HG02973 (cell line): ENCODE measurements around the gene GNAL.
"Not testable (repeated sequence)": the region's sequence is repeated elsewhere in the genome, so short reads cannot be mapped to it uniquely, and the experiment has no call there.

Source experiments
- ATAC-seq: cut with Tn5 transposase; IDR thresholded peaks from one replicate; pipeline ENCODE4 v1.9.1; 2021; ENCODE audit warnings: moderate library complexity; ENCODE audit not compliant: unreplicated experiment

The GNAL gene

GRCh38 chr18:11844436-11844835 lies 155.4 kb downstream of the GNAL start:
- ATAC-seq = no peak

GRCh38 chr18:11845654-11846053 lies 156.6 kb downstream of the GNAL start:
- no peak for ATAC-seq

DNA sequence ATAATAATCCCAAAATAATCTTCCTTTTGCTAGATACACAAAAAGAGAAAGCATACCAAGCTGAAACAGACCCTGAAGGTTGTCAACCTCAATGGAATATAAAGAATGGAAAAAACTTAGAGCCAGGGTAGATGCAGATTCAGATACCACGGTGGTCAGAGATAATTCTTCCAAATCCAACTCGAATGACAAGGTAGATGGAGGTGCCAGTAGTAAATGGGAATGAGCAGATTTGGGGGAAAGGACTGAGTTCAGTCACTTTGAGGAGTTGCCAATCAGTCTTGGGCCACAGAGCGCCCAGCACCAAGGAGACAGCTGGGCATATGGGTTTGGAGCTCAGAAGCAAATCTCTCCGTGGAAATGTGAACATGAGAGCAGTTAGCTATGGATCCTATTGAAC lies 158.7 kb downstream of the GNAL start:
- ATAC-seq = no peak

DNA sequence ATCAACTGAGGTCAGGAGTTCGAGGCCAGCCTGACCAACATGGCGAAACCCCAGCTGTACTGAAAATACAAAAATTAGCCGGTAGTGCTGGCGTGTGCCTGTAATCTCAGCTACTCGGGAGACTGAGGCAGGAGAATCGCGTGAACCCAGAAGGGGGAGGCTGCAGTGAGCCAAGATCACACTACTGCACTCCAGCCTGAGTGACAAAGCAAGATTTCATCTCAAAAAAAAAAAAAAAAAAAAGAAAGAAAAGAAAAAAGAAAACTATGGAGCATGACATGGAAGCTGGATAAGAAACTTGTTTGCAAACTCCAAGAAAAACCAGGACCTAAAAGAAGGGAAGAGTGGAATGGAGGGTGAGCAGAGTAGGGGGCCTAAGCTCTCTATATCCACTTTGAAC lies 160.2 kb downstream of the GNAL start:
- no peak for ATAC-seq

- no peak for ATAC-seq
Observed at GRCh38 chr18:11849841-11850634, 161.0 kb downstream of the GNAL start.

DNA sequence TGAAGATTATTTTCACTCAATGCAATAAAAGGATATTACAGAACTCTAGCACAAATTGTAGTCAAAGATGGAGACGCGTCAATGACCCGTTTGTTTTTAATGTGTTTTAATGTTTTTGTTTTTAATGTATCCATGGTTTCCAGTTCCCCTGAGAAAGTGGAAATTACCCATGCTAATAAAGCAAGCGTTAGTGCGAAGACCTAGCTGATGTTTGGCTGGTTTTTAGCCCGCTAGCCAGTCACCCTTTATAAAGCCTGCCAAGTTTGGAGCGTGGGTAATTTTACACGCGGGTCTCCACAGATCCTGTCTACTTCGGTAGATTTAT lies 161.7 kb downstream of the GNAL start:
- peak; percentile 30 for ATAC-seq

DNA sequence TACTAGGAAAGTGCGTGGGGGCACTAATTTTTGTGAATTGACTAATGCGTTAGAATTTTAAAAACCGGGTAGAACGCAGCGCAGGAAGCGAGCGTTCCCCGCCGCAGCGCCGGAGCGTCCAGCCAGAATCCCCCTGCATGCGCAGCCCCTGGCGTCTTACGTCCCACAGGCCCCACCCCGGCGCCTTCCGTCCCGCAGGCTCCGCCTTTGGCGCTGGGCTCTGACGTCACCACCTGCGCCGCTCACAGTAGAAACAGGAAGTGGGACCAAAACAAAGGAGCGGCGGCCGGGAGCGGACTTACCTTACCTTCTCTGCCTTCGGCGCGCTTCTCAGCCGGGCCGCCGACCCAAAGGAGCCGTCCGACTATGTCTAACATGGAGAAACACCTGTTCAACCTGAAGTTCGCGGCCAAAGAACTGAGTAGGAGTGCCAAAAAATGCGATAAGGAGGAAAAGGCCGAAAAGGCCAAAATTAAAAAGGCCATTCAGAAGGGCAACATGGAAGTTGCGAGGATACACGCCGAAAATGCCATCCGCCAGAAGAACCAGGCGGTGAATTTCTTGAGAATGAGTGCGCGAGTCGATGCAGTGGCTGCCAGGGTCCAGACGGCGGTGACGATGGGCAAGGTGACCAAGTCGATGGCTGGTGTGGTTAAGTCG lies 162.2 kb downstream of the GNAL start, which contains the start of gene CHMP1B:
Gene CHMP1B, plus strand, starts transcription at position 268 of the 660 bp plus-strand sequence. Its CDS starts 99 bp downstream, at position 367.
- ATAC-seq = peak; percentile 91

DNA sequence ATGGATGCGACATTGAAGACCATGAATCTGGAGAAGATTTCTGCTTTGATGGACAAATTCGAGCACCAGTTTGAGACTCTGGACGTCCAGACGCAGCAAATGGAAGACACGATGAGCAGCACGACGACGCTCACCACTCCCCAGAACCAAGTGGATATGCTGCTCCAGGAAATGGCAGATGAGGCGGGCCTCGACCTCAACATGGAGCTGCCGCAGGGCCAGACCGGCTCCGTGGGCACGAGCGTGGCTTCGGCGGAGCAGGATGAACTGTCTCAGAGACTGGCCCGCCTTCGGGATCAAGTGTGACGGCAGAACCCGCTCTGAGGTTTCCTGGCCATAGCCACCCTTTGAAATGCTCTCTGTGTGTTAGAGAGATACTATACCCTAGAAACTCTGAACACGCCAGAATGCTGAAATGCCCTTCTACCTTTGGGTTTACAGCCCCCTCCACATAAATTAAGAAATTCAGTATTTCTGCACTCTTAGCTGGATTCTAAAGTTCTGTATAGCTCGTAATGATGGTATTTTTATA lies 162.8 kb downstream of the GNAL start:
- ATAC-seq = peak; percentile 21

- not testable (repeated sequence) for ATAC-seq
Observed at GRCh38 chr18:11854554-11854953, 165.5 kb downstream of the GNAL start.

- no peak for ATAC-seq
Observed at GRCh38 chr18:11857177-11857887, 168.3 kb downstream of the GNAL start.

DNA sequence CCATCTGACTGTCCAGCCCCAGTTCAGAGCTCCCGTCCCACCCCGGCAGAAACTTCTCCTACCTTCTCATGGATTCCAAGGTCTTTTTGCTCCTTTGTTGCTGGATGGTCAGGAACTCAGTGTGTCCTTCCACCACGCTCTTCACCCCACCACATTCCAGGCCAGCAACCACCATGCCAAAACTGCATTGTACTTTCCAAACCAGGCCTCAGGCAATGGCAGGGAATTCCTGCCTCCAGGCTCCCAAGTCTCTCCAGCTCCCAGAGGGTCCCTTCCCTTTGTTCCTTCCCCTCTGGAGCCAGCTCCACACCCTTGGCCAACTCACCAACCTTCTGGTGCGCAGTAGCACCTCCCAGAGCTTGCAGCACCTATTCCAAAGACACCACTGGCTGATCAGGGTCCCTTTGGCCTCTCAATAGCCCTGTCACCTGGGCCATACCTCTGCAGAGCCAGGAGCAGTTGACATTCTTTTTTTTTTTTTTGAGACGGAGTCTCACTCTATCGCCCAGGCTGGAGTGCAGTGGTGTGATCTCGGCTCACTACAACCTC lies 170.3 kb downstream of the GNAL start:
- no peak for ATAC-seq

GRCh38 chr18:11859903-11860407 lies 170.9 kb downstream of the GNAL start:
- no peak for ATAC-seq

DNA sequence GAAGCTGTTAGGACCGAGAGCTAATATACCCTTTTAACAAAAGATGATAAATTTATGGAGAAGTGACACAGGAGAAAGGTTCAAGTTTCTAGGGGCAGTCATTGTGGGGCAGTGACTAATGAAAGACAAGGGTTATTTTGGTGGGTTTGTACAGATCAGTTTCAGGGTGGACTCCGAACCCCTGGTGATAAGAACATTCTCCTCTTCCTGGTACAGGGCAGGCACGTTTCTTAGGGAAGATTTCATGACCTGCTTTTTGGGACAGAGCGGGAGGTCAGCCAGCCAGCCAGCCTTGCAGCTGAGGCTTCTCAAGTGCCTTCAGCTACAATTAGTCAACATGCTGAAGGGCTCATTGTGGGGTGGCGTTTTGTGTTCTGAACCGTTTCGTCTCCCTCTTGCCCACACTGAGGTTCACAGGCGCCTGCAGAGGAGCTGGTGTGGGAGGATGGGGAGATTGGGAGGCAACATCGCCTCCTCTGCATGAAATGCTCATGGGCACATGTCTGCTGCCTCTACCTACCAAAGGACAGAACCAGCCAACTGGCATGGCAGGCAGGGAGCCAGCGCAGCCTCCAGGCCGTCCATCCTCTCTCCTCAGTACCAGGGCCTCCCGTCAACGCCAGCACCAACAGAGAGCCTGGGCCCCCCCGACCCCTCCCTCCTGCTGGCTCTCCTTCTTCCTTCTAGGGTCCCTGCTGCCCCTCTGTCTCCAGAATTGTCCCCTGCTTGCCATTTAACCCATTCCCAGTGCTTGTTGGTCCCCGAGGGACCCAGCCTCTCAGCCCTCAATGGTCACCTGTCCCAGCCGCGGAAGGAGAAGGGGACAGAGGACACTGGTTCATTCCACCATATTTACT lies 171.8 kb downstream of the GNAL start:
- ATAC-seq = no peak

DNA sequence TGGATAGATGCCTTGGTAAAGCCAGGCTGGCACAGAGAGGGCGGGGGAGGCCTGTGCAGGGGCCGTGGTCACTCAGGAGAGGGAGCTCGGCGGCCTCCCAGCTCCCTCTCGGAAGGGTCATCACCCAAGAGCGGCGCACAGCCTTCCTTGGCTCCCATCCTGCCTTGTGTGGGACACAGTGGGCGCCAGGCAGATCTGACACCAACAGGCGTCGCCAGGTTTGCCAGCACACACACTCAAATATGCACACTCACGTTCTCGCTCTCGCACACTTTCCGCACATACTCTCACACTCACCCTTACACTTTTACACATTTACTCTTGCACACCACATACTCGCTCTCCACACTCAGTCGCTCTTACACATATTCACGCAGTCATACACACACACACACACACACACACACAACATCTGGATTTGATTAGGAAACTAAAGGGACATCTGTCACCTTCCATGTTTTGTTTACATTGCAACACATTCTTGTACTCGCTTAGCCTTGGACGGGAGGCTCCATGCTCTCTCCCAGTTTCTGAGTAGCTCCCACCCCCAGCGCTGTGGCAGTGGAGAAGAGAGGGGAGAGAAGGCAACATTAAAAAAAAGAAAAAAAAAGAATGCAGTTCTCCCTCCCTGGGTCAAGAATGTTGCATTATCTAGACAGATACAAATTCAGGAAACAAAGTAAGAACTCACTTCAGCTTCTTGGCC lies 172.7 kb downstream of the GNAL start:
- no peak for ATAC-seq

DNA sequence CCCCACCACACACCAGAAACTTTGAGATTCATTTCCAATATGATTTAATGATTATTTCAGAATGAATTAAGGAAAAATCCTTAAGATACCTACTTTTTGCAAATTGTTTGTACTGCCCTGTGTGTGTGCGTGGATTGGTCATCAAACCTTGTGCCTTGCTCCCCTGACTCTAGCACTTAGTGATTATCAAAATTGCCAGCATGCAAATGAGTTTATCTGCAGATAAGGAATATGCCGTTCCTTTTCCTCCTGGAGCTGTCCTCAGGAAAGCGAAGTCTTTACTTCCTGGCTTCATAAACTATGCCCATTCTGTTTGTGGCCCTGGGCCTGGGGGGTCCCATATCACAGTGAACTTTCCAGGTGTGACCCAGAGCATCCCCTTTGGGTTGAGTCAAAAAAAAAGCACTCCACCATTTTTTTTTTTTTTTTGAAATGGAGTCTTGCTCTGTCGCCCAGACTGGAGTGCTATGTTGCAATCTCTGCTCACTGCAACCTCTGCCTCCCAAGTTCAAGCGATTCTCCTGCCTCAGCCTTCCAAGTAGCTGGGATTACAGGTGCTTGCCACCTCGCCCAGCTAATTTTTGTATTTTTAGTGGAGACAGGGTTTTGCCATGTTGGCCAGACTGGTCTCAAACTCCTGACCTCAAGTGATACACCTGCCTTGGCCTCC lies 173.5 kb downstream of the GNAL start:
- ATAC-seq = no peak

DNA sequence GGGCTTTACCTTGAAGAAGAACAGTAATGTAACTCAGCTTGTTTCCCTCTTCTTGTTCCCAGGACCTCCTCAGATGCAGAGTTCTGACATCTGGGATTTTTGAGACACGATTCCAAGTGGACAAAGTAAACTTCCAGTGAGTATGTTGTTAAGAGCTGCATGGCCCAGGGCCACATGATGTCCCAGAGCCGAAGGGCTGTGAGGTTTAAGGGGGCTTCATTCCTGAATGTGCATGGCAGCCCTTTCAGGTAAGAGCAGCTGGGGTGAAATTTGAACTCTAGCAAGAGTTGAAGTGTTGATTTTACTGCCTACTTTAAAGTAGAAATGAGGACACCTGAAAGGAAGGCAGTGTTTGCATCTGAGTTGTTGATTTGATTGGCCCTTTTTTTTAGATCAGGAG lies 175.4 kb downstream of the GNAL start:
- ATAC-seq = no peak

DNA sequence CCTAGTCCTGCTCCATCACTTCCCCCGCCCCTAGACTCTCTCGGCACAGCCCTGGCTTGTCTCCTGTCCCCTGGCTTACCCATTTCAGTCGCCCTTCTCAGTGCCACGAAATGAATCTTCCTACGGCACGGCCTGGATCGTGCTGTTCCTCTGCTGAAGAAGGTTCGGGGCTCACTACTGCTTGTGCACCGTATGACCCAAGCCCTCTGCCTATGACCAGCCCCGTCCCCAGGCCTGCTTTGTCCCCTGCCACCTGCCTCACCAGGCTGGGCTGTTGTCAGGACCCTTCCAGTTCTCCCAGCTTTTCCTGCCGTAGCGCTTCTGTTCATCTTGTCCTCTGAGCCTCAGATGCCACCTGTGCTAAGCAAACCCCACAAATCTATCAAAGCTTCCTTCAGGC lies 176.0 kb downstream of the GNAL start:
- ATAC-seq = no peak

DNA sequence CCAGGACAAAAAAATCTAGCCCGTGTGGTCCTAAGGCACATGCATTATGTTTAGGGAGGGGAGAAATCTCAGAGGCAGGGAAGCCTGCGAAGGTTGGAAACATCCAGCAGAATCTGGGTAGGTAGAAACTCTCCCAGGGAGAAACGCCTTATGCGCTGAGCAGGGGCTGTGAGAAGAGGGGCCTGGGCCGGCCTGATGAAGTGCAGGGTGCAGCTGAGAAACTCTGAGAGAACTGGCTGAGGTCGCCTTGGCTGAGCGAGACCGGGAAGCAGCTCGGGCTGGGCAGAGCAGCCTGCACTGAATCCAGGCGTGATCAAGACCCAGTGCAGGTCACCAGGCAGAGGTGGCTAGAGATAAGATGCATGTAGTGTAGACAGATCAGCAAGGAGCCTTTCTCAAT lies 177.3 kb downstream of the GNAL start:
- no peak for ATAC-seq

DNA sequence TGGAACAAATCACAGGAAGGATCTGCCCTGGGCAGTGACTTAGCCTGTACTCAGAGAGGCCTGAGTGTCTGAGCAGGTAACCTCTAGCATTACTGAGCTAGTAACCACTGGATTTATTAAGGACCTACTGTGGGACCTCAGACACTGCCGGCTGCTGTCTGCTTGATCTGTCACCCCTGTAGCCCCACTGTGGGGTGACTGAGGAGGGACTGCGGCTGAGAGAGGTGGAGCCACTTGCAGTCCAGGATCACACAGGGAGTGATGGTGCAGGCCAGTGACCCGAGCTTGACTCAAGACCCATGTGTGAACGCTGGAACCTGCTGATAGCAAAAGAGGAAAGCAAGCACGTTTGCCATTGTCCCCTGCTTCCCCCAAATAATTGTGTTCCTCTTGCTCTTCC lies 177.7 kb downstream of the GNAL start:
- no peak for ATAC-seq
